ENCODE data around the gene MATN4.

MATN4 gene

GRCh38 chr20:45288860-45289259 lies 19.2 kb downstream of the MATN4 start:
- no peak for DNase-seq

GRCh38 chr20:45288376-45288775 lies 19.7 kb downstream of the MATN4 start:
- no peak for DNase-seq

- no peak for DNase-seq
These were observed 24.5 kb downstream of the MATN4 start for GRCh38 chr20:45283551-45284057.

GRCh38 chr20:45282700-45283550 lies 25.2 kb downstream of the MATN4 start:
- no peak for DNase-seq

GRCh38 chr20:45279992-45280391 lies 28.1 kb downstream of the MATN4 start:
- no peak for DNase-seq

- no peak for DNase-seq
These were observed 32.8 kb downstream of the MATN4 start for GRCh38 chr20:45275338-45275737.

- DNase-seq, result no peak
These were observed 38.3 kb downstream of the MATN4 start for GRCh38 chr20:45269754-45270270.

- no peak for DNase-seq
These were observed 39.0 kb downstream of the MATN4 start for GRCh38 chr20:45269056-45269455.

GRCh38 chr20:45268531-45268930 lies 39.6 kb downstream of the MATN4 start:
- DNase-seq, result no peak

GRCh38 chr20:45266977-45267376 lies 41.1 kb downstream of the MATN4 start:
- DNase-seq, result no peak

- DNase-seq, result no peak
These were observed 44.4 kb downstream of the MATN4 start for GRCh38 chr20:45263556-45264266.

GRCh38 chr20:45258664-45259063 lies 49.4 kb downstream of the MATN4 start:
- no peak for DNase-seq

GRCh38 chr20:45258259-45258658 lies 49.8 kb downstream of the MATN4 start:
- DNase-seq, result no peak

- DNase-seq, result no peak
These were observed 50.4 kb downstream of the MATN4 start for GRCh38 chr20:45257711-45258110.

GRCh38 chr20:45257161-45257560 lies 50.9 kb downstream of the MATN4 start:
- no peak for DNase-seq

- DNase-seq, result no peak
These were observed 53.5 kb downstream of the MATN4 start, which contains the start of gene SLPI for GRCh38 chr20:45254383-45255262. TSS of gene SLPI (minus strand) at chr20:45254564. CDS start at chr20:45254543, 21 bp downstream.

- no peak for DNase-seq
These were observed 54.8 kb downstream of the MATN4 start for GRCh38 chr20:45253261-45253660.

- no peak for DNase-seq
These were observed 56.1 kb downstream of the MATN4 start for GRCh38 chr20:45251884-45252560.

GRCh38 chr20:45248609-45249008 lies 59.5 kb downstream of the MATN4 start:
- DNase-seq, result no peak

- DNase-seq, result no peak
These were observed 60.2 kb downstream of the MATN4 start for GRCh38 chr20:45247865-45248264.

GRCh38 chr20:45246109-45246508 lies 62.0 kb downstream of the MATN4 start:
- DNase-seq, result no peak

All from CD4-positive, alpha-beta T cell treated with Interleukin-21 for 1 hour (primary cell).